ENCODE results near the gene SP100. TPM values are rescaled to one million over a fixed set of nuclear protein-coding genes. Genes with fewer than 3 reads are reported as not detected.

The SP100 gene
- total and polyA plus RNA-seq, 2 of the 13 experiments (the other 11 are each of a cell fraction or from before 2014, with no cell fraction given): 12.6 to 16.5 TPM

- TF ChIP-seq SETDB1 (CRISPR knock-in tag; IDR thresholded peaks at IDR 0.05; ENCODE audit: borderline replicate concordance): no peak
- TF ChIP-seq ARID4A (CRISPR knock-in tag; IDR thresholded peaks at IDR 0.05; ENCODE audit: borderline replicate concordance): peak; percentile 39; the same call in 1 of the 2 replicates
- TF ChIP-seq ZNF331 (CRISPR knock-in tag; IDR thresholded peaks at IDR 0.05): peak; percentile 44; the same call in 1 of the 2 replicates
- no peak for TF ChIP-seq ZNF687 (CRISPR knock-in tag; IDR thresholded peaks at IDR 0.05)
- 0 out of 2 replicates have a peak, but pooled peaks have one; percentile 21 for TF ChIP-seq ZNF629 (CRISPR knock-in tag; conservative IDR thresholded peaks at IDR 0.05)
- peak; percentile 64; the same call in 1 of the 2 replicates for TF ChIP-seq ZFP90 (CRISPR knock-in tag; IDR thresholded peaks at IDR 0.05; ENCODE audit: borderline replicate concordance)
- peak; percentile 97 for TF ChIP-seq TFE3 (CRISPR knock-in tag; IDR thresholded peaks at IDR 0.05)
- no peak for TF ChIP-seq FIP1L1 (IDR thresholded peaks at IDR 0.05; ENCODE audit: borderline replicate concordance, insufficient read depth, low read depth, low read length)
- peak; percentile 52; the same call in 1 of the 2 replicates for TF ChIP-seq SOX5 (CRISPR knock-in tag; IDR thresholded peaks at IDR 0.05; ENCODE audit: borderline replicate concordance)
- 0 out of 2 replicates have a peak, but pooled peaks have one; percentile 62 for TF ChIP-seq NFKBIZ (CRISPR knock-in tag; IDR thresholded peaks at IDR 0.05)
- TF ChIP-seq NONO (IDR thresholded peaks at IDR 0.05): no peak
- 0 out of 2 replicates have a peak, but pooled peaks have one; percentile 34 for TF ChIP-seq NONO (CRISPR knock-in tag; conservative IDR thresholded peaks at IDR 0.05)
- no peak for TF ChIP-seq SOX6 (IDR thresholded peaks at IDR 0.05)
- TF ChIP-seq SOX6 (CRISPR knock-in tag; IDR thresholded peaks at IDR 0.05): peak; percentile 61; the same call in 1 of the 2 replicates
- no peak for TF ChIP-seq ZNF703 (CRISPR knock-in tag; IDR thresholded peaks at IDR 0.05; ENCODE audit: borderline replicate concordance)
- TF ChIP-seq SNAPC5 (CRISPR knock-in tag; IDR thresholded peaks at IDR 0.05; ENCODE audit: borderline replicate concordance): 0 out of 2 replicates have a peak, but pooled peaks have one; percentile 14
- TF ChIP-seq ZNF724P (CRISPR knock-in tag; IDR thresholded peaks at IDR 0.05; ENCODE audit: borderline replicate concordance): no peak
- no peak for TF ChIP-seq HOXA3 (CRISPR knock-in tag; IDR thresholded peaks at IDR 0.05)
- TF ChIP-seq PHF21A (CRISPR knock-in tag; IDR thresholded peaks at IDR 0.05): peak; percentile 54; the same call in 1 of the 2 replicates
Measured at GRCh38 chr2:230512955-230513748, 97.2 kb downstream of the SP100 start (continued).

Measured in HepG2 (cell line).